Transverse colon (tissue), 4 donors: ENCODE measurements around the gene ZNF20. TPM values are rescaled to one million over a fixed set of nuclear protein-coding genes. Genes with fewer than 3 reads are reported as not detected.

Source experiments
- DNase-seq: peaks from one replicate; pipeline ENCODE4 v3.0.0-alpha.2; 2019
- H3K27ac ChIP-seq, 4 donors: fragments of 200-600 bp; sonication (generic); 2 replicates each; pipeline ENCODE4 v1.5.1; 2016 to 2018; ENCODE audit warnings: inconsistent platforms in 4 of 4
- H3K27me3 ChIP-seq: fragments of 200-600 bp; sonication (generic); 2 replicates; pipeline ENCODE4 v1.5.1; 2017; ENCODE audit warnings: inconsistent platforms
- H3K36me3 ChIP-seq, 4 donors: fragments of 200-600 bp; sonication (generic); 2 replicates each; pipeline ENCODE4 v1.5.1; 2017 to 2019; ENCODE audit warnings: inconsistent platforms in 4 of 4
- H3K4me1 ChIP-seq, 4 donors: fragments of 200-600 bp; sonication (generic); 2 replicates each; pipeline ENCODE4 v1.5.1; 2017 to 2020; ENCODE audit warnings: inconsistent platforms in 4 of 4
- H3K4me3 ChIP-seq, 4 donors: fragments of 200-600 bp; sonication (generic); 1 replicate in 1 of 4; 2 replicates in 3 of 4; pipeline versions ENCODE4 v1.5.1 to v1.6.1; 2017 to 2019; ENCODE audit warnings: inconsistent platforms in 4 of 4
- H3K9me3 ChIP-seq, 2 donors: fragments of 200-600 bp; sonication (generic); 2 replicates each; pipeline ENCODE4 v1.5.1; 2017 to 2019; ENCODE audit warnings: inconsistent platforms in 2 of 2
- CTCF ChIP-seq, 5 experiments: fragments of 200-600 bp in 3 of 5; fragments of 450-650 bp in 2 of 5; sonication (generic) in 3 of 5; IDR thresholded peaks; 1 replicate in 2 of 5; 2 replicates in 3 of 5; pipeline ENCODE4 v1.5.1; 2016 to 2017; ENCODE audit warnings: antibody characterized with exemption in 5 of 5, inconsistent platforms in 3 of 5, mild to moderate bottlenecking in 2 of 5, moderate library complexity in 1 of 5
- EP300 ChIP-seq: sonication (generic); formaldehyde crosslinking; IDR thresholded peaks from one replicate; pipeline ENCODE4 v1.6.1; 2017; ENCODE audit warnings: antibody characterized with exemption, low read depth
- POLR2A ChIP-seq: fragments of 450-650 bp; IDR thresholded peaks from one replicate; pipeline ENCODE4 v1.6.1; 2016; ENCODE audit warnings: antibody characterized with exemption, mild to moderate bottlenecking, moderate library complexity
- POLR2AphosphoS5 ChIP-seq, 3 donors: sonication (generic); formaldehyde crosslinking; IDR thresholded peaks; one replicate each; pipeline ENCODE4 v1.6.1; 2016; ENCODE audit warnings: antibody characterized with exemption in 3 of 3
- WGBS, 2 donors: methylation state at CpG; one replicate each; pipeline ENCODE4 v1.1.5; 2018; ENCODE audit warnings: low coverage in 1 of 2; 5-methylcytosine and 5-hydroxymethylcytosine counted together
- in situ Hi-C, 4 donors: fragments of 200-750 bp; cut with MboI; loops; one replicate each; pipeline versions ENCODE4 v1.15.0 to v1.15.1; 2017; ENCODE audit warnings: low sequenced_read_pairs in 3 of 4, low pct_ligation_motif_present in 1 of 4, low pct_unique_long_range_greater_than_20kb in 1 of 4
- intact Hi-C: fragments of 100-400 bp; cut with DNase I; formaldehyde crosslinking; loops from one replicate; pipeline ENCODE4 v1.15.1; 2023; ENCODE audit warnings: low total_unique reads
- total RNA-seq, 4 donors: library from RNA; depleted of rRNA; stranded (reverse); fragments of >200 nt; gene quantifications; one replicate each; pipeline ENCODE4 v1.1.0, GENCODE V29; 2016

Gene ZNF20
- total RNA-seq, 4 donors from 2014 or later: 0.37 to 4.8 (median 2.9) TPM

- WGBS, 2 donors: 83 to 96% methylated on average over 1 to 25 of the region's 25 CpGs
- intact Hi-C loops: loop anchor here (5.0 kb wide), 1 partner anchor 512 kb away; no protein-coding TSS in a partner anchor
- Histone ChIP-seq H3K27me3 (no peaks in the 10 kb centered on the region), H3K4me3 (no peak overlapping the region), H3K36me3 (no peaks in the 10 kb centered on the region), H3K9me3 (no peaks in the 10 kb centered on the region), H3K4me1 (peaks cover 8 to 31% (median 18%) of the 10 kb centered on the region in 4 donors), H3K27ac (no peak overlapping the region)
- no peak for DNase-seq
- in situ Hi-C loops: no loop called here
- TF ChIP-seq EP300 (no peak), POLR2A (no peak), CTCF (IDR thresholded peaks at IDR 0.05) (no peak), POLR2AphosphoS5 (IDR thresholded peaks at IDR 0.05) (no peak)
These were observed 19.7 kb upstream of the ZNF20 start for GRCh38 chr19:12159773-12160414.

- Histone ChIP-seq H3K4me3 (peak within 1 kb of the TSS; percentile 64 to 91 (median 66)), H3K4me1 (peaks cover 6 to 14% (median 7%) of the 10 kb centered on the region in 4 donors), H3K27ac (peak within 1 kb of the TSS; percentile 69 to 87 (median 74)), H3K9me3 (no peaks in the 10 kb centered on the region), H3K27me3 (no peaks in the 10 kb centered on the region), H3K36me3 (no peaks in the 10 kb centered on the region)
- in situ Hi-C loops: no loop called here
- intact Hi-C loops: loop anchor here (5.0 kb wide), 1 partner anchor 516 kb away; no protein-coding TSS in a partner anchor
- peak; percentile 83 for DNase-seq
- TF ChIP-seq POLR2A: no peak
- peak; percentile 30 to 50 (median 39) for TF ChIP-seq POLR2AphosphoS5 (IDR thresholded peaks at IDR 0.05)
- TF ChIP-seq EP300: no peak
- 0 to 1% methylated on average over 2 to 42 of the region's 58 CpGs for WGBS, 2 donors
These were observed 16.3 kb upstream of the ZNF20 start, which contains the start of gene ZNF625 for GRCh38 chr19:12156223-12157058. ZNF625 (minus strand) TSS chr19:12156734; CDS start chr19:12156558, 176 bp downstream.

GRCh38 chr19:12155324-12155860 lies 15.2 kb upstream of the ZNF20 start:
- 49% methylated on average over 10 to 11 of the region's 11 CpGs for WGBS, 2 donors
- in situ Hi-C loops: no loop called here
- peak overlapping the region; percentile 69 to 87 (median 74) for H3K27ac ChIP-seq
- intact Hi-C loops: loop anchor here (5.0 kb wide), 1 partner anchor 517 kb away; no protein-coding TSS in a partner anchor
- H3K27me3 ChIP-seq: no peaks in the 10 kb centered on the region
- H3K4me3 ChIP-seq: peak overlapping the region; percentile 20 to 66 (median 64)
- H3K4me1 ChIP-seq: peaks cover 6 to 14% (median 7%) of the 10 kb centered on the region in 4 donors
- H3K9me3 ChIP-seq: no peaks in the 10 kb centered on the region
- no peak for TF ChIP-seq EP300
- TF ChIP-seq POLR2AphosphoS5 (IDR thresholded peaks at IDR 0.05): no peak
- no peaks in the 10 kb centered on the region for H3K36me3 ChIP-seq
- DNase-seq: no peak

DNA sequence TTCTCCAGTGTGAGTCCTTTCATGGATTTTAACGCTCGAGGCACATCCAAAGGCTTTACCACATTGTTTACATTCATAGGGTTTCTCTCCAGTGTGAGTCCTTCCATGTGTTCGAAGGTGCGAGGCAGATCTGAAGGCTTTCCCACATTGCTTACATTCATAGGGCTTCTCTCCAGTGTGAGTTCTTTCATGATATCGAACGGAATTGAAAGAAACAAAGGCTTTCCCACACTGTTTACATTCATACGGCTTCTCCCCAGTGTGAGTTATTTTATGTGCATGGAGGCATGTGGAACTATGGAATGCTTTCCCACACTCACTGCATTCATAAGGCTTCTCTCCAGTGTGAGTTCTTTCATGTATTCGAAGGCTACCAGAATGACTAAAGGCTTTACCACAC lies 5.2 kb upstream of the ZNF20 start:
- in situ Hi-C loops: loop anchor here in 3 of 4 donors (10.0 to 25.0 kb wide), 4 partner anchors 91 to 258 kb away; partner anchors contain the start of genes ZNF878 (in 2 of the 3) and ZNF69 (in 1 of the 3)
- intact Hi-C loops: no loop called here

More for the DNA sequence above, 5.2 kb upstream of the ZNF20 start:
- H3K27ac ChIP-seq: no peak overlapping the region
- H3K27me3 ChIP-seq: no peaks in the 10 kb centered on the region
- TF ChIP-seq POLR2AphosphoS5 (IDR thresholded peaks at IDR 0.05): no peak
- TF ChIP-seq POLR2A: no peak
- no peak for TF ChIP-seq CTCF (IDR thresholded peaks at IDR 0.05)
- TF ChIP-seq EP300: no peak
- 92 to 95% methylated on average over 3 to 8 of the region's 8 CpGs for WGBS, 2 donors
- H3K4me3 ChIP-seq: no peak overlapping the region
- H3K4me1 ChIP-seq: peaks cover 6 to 10% (median 8%) of the 10 kb centered on the region in 4 donors
- no peak for DNase-seq
- peaks cover 0 to 17% (median 0%) of the 10 kb centered on the region in 4 donors for H3K36me3 ChIP-seq
- peaks cover 0 to 6% of the 10 kb centered on the region in 2 donors for H3K9me3 ChIP-seq
